Activated CD4-positive, alpha-beta T cell treated with anti-CD3 and anti-CD28 coated beads for 24 hours (primary cell): Measurements from ENCODE around the gene DCPS.
"Not testable (repeated sequence)": the region's sequence is repeated elsewhere in the genome, so short reads cannot be mapped to it uniquely, and the experiment has no call there.

Experiments used
- DNase-seq, 2 donors: peaks; one replicate each; pipeline ENCODE4 v3.0.0-alpha.2; 2020; ENCODE audit warnings: low read depth in 2 of 2

The DCPS gene

GRCh38 chr11:126345283-126345682 is 41.4 kb downstream of the DCPS start:
- no peak for DNase-seq

- no peak for DNase-seq
Observed at GRCh38 chr11:126345759-126346585, 42.1 kb downstream of the DCPS start.

- DNase-seq: no peak
Observed at GRCh38 chr11:126346586-126346940, 42.7 kb downstream of the DCPS start.

- not testable (repeated sequence) for DNase-seq
Observed at GRCh38 chr11:126346946-126347345, 43.1 kb downstream of the DCPS start.

- no peak for DNase-seq
Observed at GRCh38 chr11:126347751-126348668, 44.1 kb downstream of the DCPS start.

- DNase-seq: no peak
Observed at GRCh38 chr11:126348806-126349582, 45.1 kb downstream of the DCPS start.

- DNase-seq: no peak
Observed at GRCh38 chr11:126350836-126351235, 47.0 kb downstream of the DCPS start.

GRCh38 chr11:126352163-126352562 is 48.3 kb downstream of the DCPS start:
- no peak for DNase-seq

GRCh38 chr11:126352934-126353801 is 49.3 kb downstream of the DCPS start:
- no peak for DNase-seq

- no peak for DNase-seq
Observed at GRCh38 chr11:126354631-126355323, 50.9 kb downstream of the DCPS start.

GRCh38 chr11:126355324-126355925 is 51.6 kb downstream of the DCPS start, which contains the start of gene ST3GAL4:
Gene ST3GAL4 (plus strand): TSS chr11:126355686. CDS start chr11:126406156, 50,470 bp downstream.
- DNase-seq: peak; percentile 63 to 67

- no peak for DNase-seq
Observed at GRCh38 chr11:126355926-126356897, 52.4 kb downstream of the DCPS start.

- DNase-seq: no peak
Observed at GRCh38 chr11:126357055-126357962, 53.4 kb downstream of the DCPS start.

GRCh38 chr11:126357969-126358762 is 54.3 kb downstream of the DCPS start:
- no peak for DNase-seq

- DNase-seq: no peak
Observed at GRCh38 chr11:126358763-126359160, 54.9 kb downstream of the DCPS start.

GRCh38 chr11:126359431-126360048 is 55.7 kb downstream of the DCPS start:
- no peak for DNase-seq
